HG03432 (cell line): ENCODE measurements around the gene SWAP70.
A peak's percentile ranks its signal among the peaks of the same experiment; 100 is the strongest.
"Not testable (repeated sequence)": the region's sequence is repeated elsewhere in the genome, so short reads cannot be mapped to it uniquely, and the experiment has no call there.

ENCODE experiments used
- ATAC-seq: cut with Tn5 transposase; IDR thresholded peaks from one replicate; pipeline ENCODE4 v1.9.1; 2021; ENCODE audit warnings: mild to moderate bottlenecking, moderate library complexity; ENCODE audit not compliant: unreplicated experiment

The SWAP70 gene

GRCh38 chr11:9718147-9718546 is 54.3 kb downstream of the SWAP70 start:
- no peak for ATAC-seq

- ATAC-seq: no peak
Measured at GRCh38 chr11:9719566-9720289, 55.9 kb downstream of the SWAP70 start.

- ATAC-seq: no peak
Measured at GRCh38 chr11:9720290-9720630, 56.4 kb downstream of the SWAP70 start.

- ATAC-seq: no peak
Measured at GRCh38 chr11:9722023-9722422, 58.1 kb downstream of the SWAP70 start.

GRCh38 chr11:9722893-9723292 is 59.0 kb downstream of the SWAP70 start:
- no peak for ATAC-seq

- ATAC-seq: peak; percentile 45
Measured at GRCh38 chr11:9726321-9727022, 62.6 kb downstream of the SWAP70 start.

GRCh38 chr11:9728058-9728457 is 64.2 kb downstream of the SWAP70 start:
- no peak for ATAC-seq

- no peak for ATAC-seq
Measured at GRCh38 chr11:9731256-9731655, 67.4 kb downstream of the SWAP70 start.

- ATAC-seq: no peak
Measured at GRCh38 chr11:9732453-9732852, 68.6 kb downstream of the SWAP70 start.

- ATAC-seq: no peak
Measured at GRCh38 chr11:9733212-9733611, 69.3 kb downstream of the SWAP70 start.

GRCh38 chr11:9735236-9735635 is 71.4 kb downstream of the SWAP70 start:
- ATAC-seq: no peak

- ATAC-seq: no peak
Measured at GRCh38 chr11:9735919-9736318, 72.0 kb downstream of the SWAP70 start.

- no peak for ATAC-seq
Measured at GRCh38 chr11:9736365-9736764, 72.5 kb downstream of the SWAP70 start.

- ATAC-seq: no peak
Measured at GRCh38 chr11:9738116-9738515, 74.2 kb downstream of the SWAP70 start.

- no peak for ATAC-seq
Measured at GRCh38 chr11:9738707-9739106, 74.8 kb downstream of the SWAP70 start.

- ATAC-seq: peak; percentile 81
Measured at GRCh38 chr11:9739123-9739900, 75.4 kb downstream of the SWAP70 start.

- no peak for ATAC-seq
Measured at GRCh38 chr11:9740202-9740883, 76.5 kb downstream of the SWAP70 start.

- no peak for ATAC-seq
Measured at GRCh38 chr11:9741260-9741659, 77.4 kb downstream of the SWAP70 start.

- ATAC-seq: not testable (repeated sequence)
Measured at GRCh38 chr11:9743512-9743911, 79.6 kb downstream of the SWAP70 start.

- peak; percentile 56 for ATAC-seq
Measured at GRCh38 chr11:9745411-9746211, 81.7 kb downstream of the SWAP70 start.
